RWPE2 (cell line): Measurements from ENCODE around the gene THAP3.

Source experiments
- ATAC-seq: fragments of 200-7000 bp; cut with Tn5 transposase; 3 replicates; pipeline ENCODE4 v1.9.1; 2021; ENCODE audit warnings: low read depth
- DNase-seq: peaks from one replicate; pipeline ENCODE4 v3.0.0-alpha.2; 2020; ENCODE audit warnings: low spot score
- H3K27ac ChIP-seq: fragments of 450-650 bp; 2 replicates; pipeline ENCODE4 v1.5.1; 2017; ENCODE audit warnings: mild to moderate bottlenecking; ENCODE audit not compliant: poor library complexity, severe bottlenecking
- H3K27me3 ChIP-seq: fragments of 250-450 bp; sonication (Bioruptor Pico); 2 replicates; pipeline ENCODE4 v1.5.1; 2021; ENCODE audit warnings: mild to moderate bottlenecking, moderate library complexity; ENCODE audit not compliant: insufficient read depth, poor library complexity, severe bottlenecking
- H3K36me3 ChIP-seq: fragments of 250-450 bp; sonication (Bioruptor Pico); 2 replicates; pipeline ENCODE4 v1.5.1; 2020; ENCODE audit warnings: low read depth, mild to moderate bottlenecking, moderate library complexity
- H3K4me1 ChIP-seq: fragments of 250-450 bp; sonication (Bioruptor Pico); 2 replicates; pipeline ENCODE4 v1.5.1; 2021; ENCODE audit warnings: mild to moderate bottlenecking, moderate library complexity; ENCODE audit not compliant: insufficient read depth, poor library complexity, severe bottlenecking
- H3K4me3 ChIP-seq: fragments of 250-450 bp; sonication (Bioruptor Pico); 2 replicates; pipeline ENCODE4 v1.5.1; 2021; ENCODE audit warnings: mild to moderate bottlenecking, moderate library complexity; ENCODE audit not compliant: severe bottlenecking
- H3K9me3 ChIP-seq: fragments of 250-450 bp; sonication (Bioruptor Pico); 2 replicates; pipeline ENCODE4 v1.5.1; 2021; ENCODE audit warnings: mild to moderate bottlenecking, moderate library complexity; ENCODE audit not compliant: severe bottlenecking
- CTCF ChIP-seq: fragments of 450-650 bp; IDR thresholded peaks from one replicate; pipeline ENCODE4 v1.5.1; 2017; ENCODE audit warnings: mild to moderate bottlenecking, moderate library complexity; ENCODE audit not compliant: poor library complexity, severe bottlenecking

THAP3 gene

DNA sequence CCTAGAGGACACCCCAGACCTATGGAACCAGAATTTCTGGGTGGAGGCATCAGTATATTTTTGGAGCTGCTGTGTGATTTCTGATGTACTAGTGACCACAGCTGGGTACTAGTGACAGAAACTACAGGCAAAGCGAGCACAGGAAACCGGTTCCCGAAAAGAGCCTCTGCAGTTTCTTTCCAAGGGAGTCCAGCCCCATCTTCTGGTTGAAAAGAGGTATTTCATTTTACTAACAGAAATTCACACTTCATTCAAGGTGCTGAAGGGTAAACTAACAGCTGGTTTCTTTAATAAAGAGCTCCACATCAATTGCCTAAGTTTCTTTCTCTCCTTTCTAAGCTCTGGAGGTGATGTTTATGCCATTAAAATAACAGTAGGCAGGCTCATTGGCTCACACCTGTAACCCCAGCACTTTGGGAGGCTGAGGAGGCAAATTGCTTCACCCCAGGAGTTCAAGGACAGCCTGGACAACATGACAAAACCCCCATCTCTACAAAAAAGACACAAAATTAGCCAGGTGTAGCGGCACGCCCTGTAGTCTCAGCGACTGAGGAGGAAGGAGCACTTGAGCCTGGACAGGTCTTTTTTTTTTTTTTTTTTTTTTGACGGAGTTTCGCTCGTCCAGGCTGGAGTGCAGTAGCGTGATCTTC lies 22.0 kb downstream of the THAP3 start:
- no peak for DNase-seq
- H3K4me1 ChIP-seq, result no peaks in the 10 kb centered on the region
- no peak overlapping the region for H3K4me3 ChIP-seq
- H3K36me3 ChIP-seq, result peaks cover 33% of the 10 kb centered on the region
- 0 out of 3 replicates have a peak, but pooled peaks have one; percentile 21 for ATAC-seq
- peak; percentile 63 for TF ChIP-seq CTCF
- no peaks in the 10 kb centered on the region for H3K27me3 ChIP-seq
- no peak overlapping the region for H3K27ac ChIP-seq
- H3K9me3 ChIP-seq, result no peaks in the 10 kb centered on the region

- H3K36me3 ChIP-seq, result peaks cover 40% of the 10 kb centered on the region
- no peak for ATAC-seq
- no peaks in the 10 kb centered on the region for H3K9me3 ChIP-seq
- H3K27ac ChIP-seq, result no peak overlapping the region
- H3K27me3 ChIP-seq, result no peaks in the 10 kb centered on the region
- H3K4me3 ChIP-seq, result no peak overlapping the region
- no peak for DNase-seq
- H3K4me1 ChIP-seq, result no peaks in the 10 kb centered on the region
- no peak for TF ChIP-seq CTCF
Measured at GRCh38 chr1:6648556-6648955, 23.9 kb downstream of the THAP3 start.

GRCh38 chr1:6651909-6652308 lies 27.2 kb downstream of the THAP3 start:
- ATAC-seq (no peak), DNase-seq (no peak)
- H3K4me1 ChIP-seq, result no peaks in the 10 kb centered on the region
- no peaks in the 10 kb centered on the region for H3K9me3 ChIP-seq
- no peak for TF ChIP-seq CTCF
- H3K4me3 ChIP-seq, result no peak overlapping the region
- no peak overlapping the region for H3K27ac ChIP-seq
- H3K27me3 ChIP-seq, result no peaks in the 10 kb centered on the region
- H3K36me3 ChIP-seq, result peaks cover 41% of the 10 kb centered on the region

GRCh38 chr1:6652986-6653385 lies 28.3 kb downstream of the THAP3 start:
- H3K36me3 ChIP-seq, result peaks cover 43% of the 10 kb centered on the region
- H3K27ac ChIP-seq, result no peak overlapping the region
- ATAC-seq (no peak), DNase-seq (no peak)
- H3K4me1 ChIP-seq, result no peaks in the 10 kb centered on the region
- no peak overlapping the region for H3K4me3 ChIP-seq
- H3K9me3 ChIP-seq, result no peaks in the 10 kb centered on the region
- no peak for TF ChIP-seq CTCF
- H3K27me3 ChIP-seq, result no peaks in the 10 kb centered on the region
